ENCODE data around the gene SMIM9.

- no peak for TF ChIP-seq EZH2phosphoT487 (IDR thresholded peaks at IDR 0.05; ENCODE audit: low read depth)
- no peak for TF ChIP-seq CTCF (IDR thresholded peaks at IDR 0.05; ENCODE audit: low read depth, low read length)
These were observed 53.5 kb downstream of the SMIM9 start for GRCh38 chrX:154780968-154781367.
